SK-N-SH treated with all-trans-retinoic acid at 6 μM for 48 hours (cell line): ENCODE measurements around the gene CLEC18B.

Experiments used
- ATAC-seq: fragments of 200-7000 bp; cut with Tn5 transposase; 3 replicates; pipeline ENCODE4 v1.9.1; 2020; ENCODE audit warnings: mild to moderate bottlenecking, moderate library complexity
- ARNTL ChIP-seq: fragments of 450-650 bp; formaldehyde crosslinking; IDR thresholded peaks from 2 replicates; pipeline ENCODE4 v1.5.0; 2020; ENCODE audit warnings: low read depth, mild to moderate bottlenecking, moderate library complexity, borderline replicate concordance
- BACH2 ChIP-seq: fragments of 250-450 bp; sonication (Bioruptor Pico); IDR thresholded peaks from 2 replicates; pipeline ENCODE4 v1.9.0; 2021; ENCODE audit warnings: mild to moderate bottlenecking, borderline replicate concordance
- CSDC2 ChIP-seq: fragments of 250-450 bp; sonication (Bioruptor Pico); IDR thresholded peaks from 2 replicates; pipeline ENCODE4 v1.5.0; 2020; ENCODE audit warnings: mild to moderate bottlenecking, moderate library complexity
- ESRRG ChIP-seq: fragments of 250-450 bp; sonication (Bioruptor Pico); IDR thresholded peaks from 2 replicates; pipeline ENCODE4 v1.6.1; 2021; ENCODE audit warnings: mild to moderate bottlenecking
- GLIS3 ChIP-seq: fragments of 250-450 bp; sonication (Bioruptor Pico); IDR thresholded peaks from 2 replicates; pipeline ENCODE4 v1.5.0; 2020; ENCODE audit warnings: mild to moderate bottlenecking, moderate library complexity
- ISL1 ChIP-seq: fragments of 250-450 bp; sonication (Bioruptor Pico); IDR thresholded peaks from 2 replicates; pipeline ENCODE4 v2.1.2; 2022; ENCODE audit warnings: mild to moderate bottlenecking, moderate library complexity
- PPARA ChIP-seq: fragments of 250-450 bp; sonication (Bioruptor Pico); IDR thresholded peaks from 2 replicates; pipeline ENCODE4 v1.5.0; 2020; ENCODE audit warnings: mild to moderate bottlenecking, borderline replicate concordance
- RARB ChIP-seq: fragments of 250-450 bp; sonication (Bioruptor Pico); IDR thresholded peaks from 2 replicates; pipeline ENCODE4 v1.8.0; 2021; ENCODE audit warnings: mild to moderate bottlenecking, moderate library complexity
- SNAI2 ChIP-seq: fragments of 250-450 bp; sonication (Bioruptor Pico); IDR thresholded peaks from 2 replicates; pipeline ENCODE4 v1.5.0; 2020; ENCODE audit warnings: mild to moderate bottlenecking, moderate library complexity
- TCF4 ChIP-seq: fragments of 250-450 bp; sonication (Bioruptor Pico); IDR thresholded peaks from 2 replicates; pipeline ENCODE4 v1.8.0; 2021; ENCODE audit warnings: mild to moderate bottlenecking, moderate library complexity, borderline replicate concordance
- TOX ChIP-seq: fragments of 250-450 bp; sonication (Bioruptor Pico); IDR thresholded peaks from 2 replicates; pipeline ENCODE4 v1.8.0; 2021; ENCODE audit warnings: mild to moderate bottlenecking, moderate library complexity, borderline replicate concordance
- ZC3H10 ChIP-seq: fragments of 250-450 bp; sonication (Bioruptor Pico); IDR thresholded peaks from 2 replicates; pipeline ENCODE4 v1.5.1; 2021; ENCODE audit warnings: mild to moderate bottlenecking, moderate library complexity
- ZFP3 ChIP-seq: fragments of 250-450 bp; sonication (Bioruptor Pico); IDR thresholded peaks from 2 replicates; pipeline ENCODE4 v1.5.0; 2020; ENCODE audit warnings: mild to moderate bottlenecking, moderate library complexity
- ZFP30 ChIP-seq: fragments of 450-650 bp; formaldehyde crosslinking; IDR thresholded peaks from 2 replicates; pipeline ENCODE4 v1.5.0; 2022; ENCODE audit warnings: mild to moderate bottlenecking, moderate library complexity
- ZNF565 ChIP-seq: fragments of 450-650 bp; formaldehyde crosslinking; conservative IDR thresholded peaks from 2 replicates; pipeline ENCODE4 v1.5.0; 2020; ENCODE audit warnings: low read depth, mild to moderate bottlenecking, moderate library complexity
- ZNF70 ChIP-seq: fragments of 450-650 bp; formaldehyde crosslinking; IDR thresholded peaks from 2 replicates; pipeline ENCODE4 v1.5.0; 2020; ENCODE audit warnings: mild to moderate bottlenecking, moderate library complexity
- ZNF8 ChIP-seq: fragments of 450-650 bp; formaldehyde crosslinking; IDR thresholded peaks from 2 replicates; pipeline ENCODE4 v1.5.0; 2020; ENCODE audit warnings: mild to moderate bottlenecking, moderate library complexity
- TF ChIP-seq, protein P1 (sequence below): fragments of 250-450 bp; sonication (Bioruptor Pico); IDR thresholded peaks from 2 replicates; pipeline ENCODE4 v1.8.0; 2021; ENCODE audit warnings: low read depth, mild to moderate bottlenecking, moderate library complexity, borderline replicate concordance
- TF ChIP-seq, protein P2 (sequence below): fragments of 250-450 bp; sonication (Bioruptor Pico); IDR thresholded peaks from 2 replicates; pipeline ENCODE4 v1.8.0; 2020; ENCODE audit warnings: mild to moderate bottlenecking, moderate library complexity, borderline replicate concordance
- TF ChIP-seq, protein P3 (sequence below): fragments of 250-450 bp; sonication (Bioruptor Pico); IDR thresholded peaks from 2 replicates; pipeline ENCODE4 v1.5.1; 2020; ENCODE audit warnings: low read depth, mild to moderate bottlenecking, moderate library complexity
- TF ChIP-seq, protein P4 (sequence below): fragments of 250-450 bp; sonication (Bioruptor Pico); IDR thresholded peaks from 2 replicates; pipeline ENCODE4 v1.5.1; 2021; ENCODE audit warnings: mild to moderate bottlenecking, moderate library complexity

CLEC18B gene

DNA sequence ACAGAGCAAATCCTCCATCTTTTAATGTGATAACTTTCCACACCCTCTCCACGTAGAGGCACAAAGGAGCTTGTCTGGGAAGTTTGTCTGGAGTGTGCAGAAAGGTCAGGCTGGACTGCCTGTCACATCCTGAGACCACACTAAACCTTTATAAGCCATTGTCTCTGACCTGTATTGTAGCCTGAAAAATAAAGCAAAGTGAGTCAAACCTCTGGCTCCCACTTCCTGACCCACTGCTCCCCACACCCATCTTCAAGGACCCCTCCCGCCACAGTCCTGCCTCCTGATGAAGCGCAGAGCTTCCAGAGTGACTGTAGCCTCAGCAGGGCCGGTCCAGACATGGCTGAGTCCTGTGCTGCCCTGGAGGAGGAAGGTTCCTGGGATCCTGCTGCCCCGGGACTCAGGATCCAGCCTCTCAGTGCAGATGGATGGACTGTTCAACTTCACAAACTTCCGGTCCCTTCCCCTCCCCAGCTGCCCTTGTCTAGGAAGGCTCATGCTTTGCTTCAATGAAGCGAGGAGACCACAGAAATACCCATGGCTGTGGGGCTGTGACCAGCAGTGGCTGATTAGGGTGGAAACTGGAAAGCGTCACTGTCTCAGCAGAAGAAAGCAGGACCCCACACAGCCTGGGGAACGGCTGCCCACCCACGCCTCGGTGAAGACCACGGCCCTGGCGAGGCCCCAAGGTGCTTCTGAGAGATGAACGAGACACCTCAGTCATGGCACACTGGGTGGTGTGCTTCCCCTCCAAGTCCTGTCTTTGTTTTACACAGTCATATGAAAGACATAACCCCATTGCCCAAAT, 30.9 kb upstream of the CLEC18B start (continued):
- TF ChIP-seq, protein P1, sequence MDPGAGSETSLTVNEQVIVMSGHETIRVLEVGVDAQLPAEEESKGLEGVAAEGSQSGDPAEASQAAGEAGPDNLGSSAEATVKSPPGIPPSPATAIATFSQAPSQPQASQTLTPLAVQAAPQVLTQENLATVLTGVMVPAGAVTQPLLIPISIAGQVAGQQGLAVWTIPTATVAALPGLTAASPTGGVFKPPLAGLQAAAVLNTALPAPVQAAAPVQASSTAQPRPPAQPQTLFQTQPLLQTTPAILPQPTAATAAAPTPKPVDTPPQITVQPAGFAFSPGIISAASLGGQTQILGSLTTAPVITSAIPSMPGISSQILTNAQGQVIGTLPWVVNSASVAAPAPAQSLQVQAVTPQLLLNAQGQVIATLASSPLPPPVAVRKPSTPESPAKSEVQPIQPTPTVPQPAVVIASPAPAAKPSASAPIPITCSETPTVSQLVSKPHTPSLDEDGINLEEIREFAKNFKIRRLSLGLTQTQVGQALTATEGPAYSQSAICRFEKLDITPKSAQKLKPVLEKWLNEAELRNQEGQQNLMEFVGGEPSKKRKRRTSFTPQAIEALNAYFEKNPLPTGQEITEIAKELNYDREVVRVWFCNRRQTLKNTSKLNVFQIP (CRISPR knock-in tag) = no peak
- TF ChIP-seq CSDC2 (CRISPR knock-in tag) (no peak), ZFP3 (CRISPR knock-in tag) (no peak), ZNF70 (CRISPR knock-in tag) (no peak)

DNA sequence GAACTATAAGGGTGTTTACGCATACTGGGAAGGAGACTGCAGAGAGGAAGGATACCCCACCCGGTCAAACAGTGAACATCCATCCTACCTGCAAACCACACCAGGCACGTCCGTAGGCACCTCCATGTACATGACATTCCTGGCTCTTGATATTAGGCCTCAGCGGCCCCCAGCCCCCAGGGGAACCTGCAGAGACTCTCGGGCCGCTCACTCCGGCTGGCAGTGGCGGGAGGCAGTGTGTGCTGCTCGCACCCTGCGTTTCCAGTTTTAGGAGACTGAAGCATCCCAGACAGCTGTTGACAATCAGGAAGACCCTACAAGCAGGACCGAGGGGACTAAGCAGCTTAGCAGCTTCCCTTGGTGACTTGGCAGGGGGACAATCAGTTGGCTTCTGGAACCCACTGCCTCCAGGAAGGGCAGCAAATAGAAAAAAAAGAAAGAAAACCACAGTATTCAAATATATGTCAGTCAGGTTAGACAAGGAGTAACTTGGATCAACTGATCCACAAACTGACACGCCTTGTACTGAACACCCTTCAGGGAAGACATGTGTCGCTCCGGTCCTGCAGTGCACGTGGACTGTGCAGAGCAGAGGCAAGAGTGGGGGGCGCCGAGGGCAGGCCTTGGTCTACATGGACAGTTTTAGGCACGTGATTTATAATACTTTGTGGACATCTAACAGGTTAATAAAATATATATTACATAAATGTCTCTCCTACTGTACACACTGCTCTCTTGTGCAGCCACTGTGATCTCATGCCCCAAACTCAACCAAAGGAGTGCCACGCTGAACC, 29.9 kb upstream of the CLEC18B start:
- TF ChIP-seq ZNF8 (no peak), TOX (CRISPR knock-in tag) (no peak), ZNF70 (CRISPR knock-in tag) (no peak), ISL1 (CRISPR knock-in tag) (no peak), ESRRG (CRISPR knock-in tag) (no peak), PPARA (CRISPR knock-in tag) (no peak), ZFP30 (CRISPR knock-in tag) (no peak), TCF4 (no peak), RARB (CRISPR knock-in tag) (no peak), SNAI2 (CRISPR knock-in tag) (no peak), ARNTL (CRISPR knock-in tag) (no peak), GLIS3 (CRISPR knock-in tag) (no peak), ZC3H10 (CRISPR knock-in tag) (no peak)
- no peak for ATAC-seq

DNA sequence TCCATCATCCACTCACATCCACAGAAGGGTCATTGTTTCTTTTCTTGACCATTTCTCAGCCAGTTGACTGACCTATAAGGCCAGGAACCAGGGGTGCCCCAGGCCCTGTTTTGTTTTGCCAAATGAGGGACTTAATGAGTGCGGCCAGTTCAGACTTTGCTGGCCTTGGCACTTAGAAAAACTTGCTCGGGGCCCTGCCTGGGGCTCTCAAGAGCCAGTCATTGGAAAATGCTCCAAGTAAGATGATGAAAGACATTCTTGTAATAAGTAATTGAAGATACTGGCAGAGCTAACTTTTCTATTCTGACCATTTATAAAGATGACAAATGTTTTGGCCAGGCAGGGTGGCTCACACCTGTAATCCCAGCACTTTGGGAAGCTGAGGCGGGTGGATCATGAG, 29.0 kb upstream of the CLEC18B start:
- no peak for ATAC-seq
- no peak for TF ChIP-seq TCF4
- no peak for TF ChIP-seq ZFP30 (CRISPR knock-in tag)
- no peak for TF ChIP-seq RARB (CRISPR knock-in tag)
- TF ChIP-seq BACH2 (CRISPR knock-in tag) = no peak
- TF ChIP-seq TOX (CRISPR knock-in tag) = no peak
- TF ChIP-seq ZFP3 (CRISPR knock-in tag) = no peak
- TF ChIP-seq ZNF565 (CRISPR knock-in tag) = no peak
- no peak for TF ChIP-seq ISL1 (CRISPR knock-in tag)
- TF ChIP-seq SNAI2 (CRISPR knock-in tag) = no peak
- TF ChIP-seq ZNF8 = no peak
- TF ChIP-seq, protein P2, sequence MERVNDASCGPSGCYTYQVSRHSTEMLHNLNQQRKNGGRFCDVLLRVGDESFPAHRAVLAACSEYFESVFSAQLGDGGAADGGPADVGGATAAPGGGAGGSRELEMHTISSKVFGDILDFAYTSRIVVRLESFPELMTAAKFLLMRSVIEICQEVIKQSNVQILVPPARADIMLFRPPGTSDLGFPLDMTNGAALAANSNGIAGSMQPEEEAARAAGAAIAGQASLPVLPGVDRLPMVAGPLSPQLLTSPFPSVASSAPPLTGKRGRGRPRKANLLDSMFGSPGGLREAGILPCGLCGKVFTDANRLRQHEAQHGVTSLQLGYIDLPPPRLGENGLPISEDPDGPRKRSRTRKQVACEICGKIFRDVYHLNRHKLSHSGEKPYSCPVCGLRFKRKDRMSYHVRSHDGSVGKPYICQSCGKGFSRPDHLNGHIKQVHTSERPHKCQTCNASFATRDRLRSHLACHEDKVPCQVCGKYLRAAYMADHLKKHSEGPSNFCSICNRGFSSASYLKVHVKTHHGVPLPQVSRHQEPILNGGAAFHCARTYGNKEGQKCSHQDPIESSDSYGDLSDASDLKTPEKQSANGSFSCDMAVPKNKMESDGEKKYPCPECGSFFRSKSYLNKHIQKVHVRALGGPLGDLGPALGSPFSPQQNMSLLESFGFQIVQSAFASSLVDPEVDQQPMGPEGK = no peak
- no peak for TF ChIP-seq ESRRG (CRISPR knock-in tag)
- TF ChIP-seq, protein P3, sequence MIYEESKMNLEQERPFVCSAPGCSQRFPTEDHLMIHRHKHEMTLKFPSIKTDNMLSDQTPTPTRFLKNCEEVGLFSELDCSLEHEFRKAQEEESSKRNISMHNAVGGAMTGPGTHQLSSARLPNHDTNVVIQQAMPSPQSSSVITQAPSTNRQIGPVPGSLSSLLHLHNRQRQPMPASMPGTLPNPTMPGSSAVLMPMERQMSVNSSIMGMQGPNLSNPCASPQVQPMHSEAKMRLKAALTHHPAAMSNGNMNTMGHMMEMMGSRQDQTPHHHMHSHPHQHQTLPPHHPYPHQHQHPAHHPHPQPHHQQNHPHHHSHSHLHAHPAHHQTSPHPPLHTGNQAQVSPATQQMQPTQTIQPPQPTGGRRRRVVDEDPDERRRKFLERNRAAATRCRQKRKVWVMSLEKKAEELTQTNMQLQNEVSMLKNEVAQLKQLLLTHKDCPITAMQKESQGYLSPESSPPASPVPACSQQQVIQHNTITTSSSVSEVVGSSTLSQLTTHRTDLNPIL (CRISPR knock-in tag) = no peak
- TF ChIP-seq, protein P4, sequence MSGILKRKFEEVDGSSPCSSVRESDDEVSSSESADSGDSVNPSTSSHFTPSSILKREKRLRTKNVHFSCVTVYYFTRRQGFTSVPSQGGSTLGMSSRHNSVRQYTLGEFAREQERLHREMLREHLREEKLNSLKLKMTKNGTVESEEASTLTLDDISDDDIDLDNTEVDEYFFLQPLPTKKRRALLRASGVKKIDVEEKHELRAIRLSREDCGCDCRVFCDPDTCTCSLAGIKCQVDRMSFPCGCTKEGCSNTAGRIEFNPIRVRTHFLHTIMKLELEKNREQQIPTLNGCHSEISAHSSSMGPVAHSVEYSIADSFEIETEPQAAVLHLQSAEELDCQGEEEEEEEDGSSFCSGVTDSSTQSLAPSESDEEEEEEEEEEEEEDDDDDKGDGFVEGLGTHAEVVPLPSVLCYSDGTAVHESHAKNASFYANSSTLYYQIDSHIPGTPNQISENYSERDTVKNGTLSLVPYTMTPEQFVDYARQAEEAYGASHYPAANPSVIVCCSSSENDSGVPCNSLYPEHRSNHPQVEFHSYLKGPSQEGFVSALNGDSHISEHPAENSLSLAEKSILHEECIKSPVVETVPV (CRISPR knock-in tag) = no peak
- TF ChIP-seq ZNF70 (CRISPR knock-in tag) = no peak
- no peak for TF ChIP-seq ZC3H10 (CRISPR knock-in tag)
- TF ChIP-seq ARNTL (CRISPR knock-in tag) = no peak
- no peak for TF ChIP-seq PPARA (CRISPR knock-in tag)
- TF ChIP-seq GLIS3 (CRISPR knock-in tag) = no peak
- TF ChIP-seq, protein P1 (CRISPR knock-in tag) = no peak
